OCI-LY7 (cell line): ENCODE data around the gene INO80E. TPM values are rescaled to one million over a fixed set of nuclear protein-coding genes. Genes with fewer than 3 reads are reported as not detected.

Experiments
- BruUV-seq: library from RNA; stranded (reverse); fragments of 400-500 nt; replicated peaks from 2 replicates; lab custom pipeline; 2021; lab: Mats Ljungman, UMichigan
- CTCF ChIA-PET: fragments of 300-600 bp; sonication (Branson Sonifier 250); formaldehyde crosslinking; loops from one replicate; lab custom pipeline; 2022; ENCODE audit warnings: antibody characterized with exemption; ENCODE audit not compliant: unreplicated experiment; lab: Charles Lee
- POLR2A ChIA-PET: fragments of 300-600 bp; sonication (Branson Sonifier 250); formaldehyde crosslinking; loops from one replicate; lab custom pipeline; 2022; ENCODE audit warnings: antibody characterized with exemption; lab: Charles Lee
- DNase-seq: peaks from one replicate; pipeline ENCODE4 v3.0.0-alpha.2; 2015; ENCODE audit warnings: low spot score
- H2AFZ ChIP-seq: fragments of 200-600 bp; sonication (generic), shearing (Covaris generic); 2 replicates; pipeline ENCODE4 v1.6.1; 2014; ENCODE audit warnings: mild to moderate bottlenecking, antibody characterized with exemption, low read length, moderate library complexity
- H3K27ac ChIP-seq: fragments of 200-600 bp; sonication (generic); 2 replicates; pipeline ENCODE4 v1.5.1; 2014; ENCODE audit warnings: mixed run types, low read depth, mild to moderate bottlenecking, moderate library complexity, low read length, inconsistent platforms; ENCODE audit not compliant: poor library complexity, severe bottlenecking
- H3K36me3 ChIP-seq: fragments of 200-600 bp; sonication (generic); 2 replicates; pipeline ENCODE4 v1.6.1; 2014; ENCODE audit warnings: mild to moderate bottlenecking, antibody characterized with exemption, low read length, moderate library complexity, mixed read lengths; ENCODE audit not compliant: insufficient read depth
- H3K4me1 ChIP-seq: fragments of 200-600 bp; sonication (generic); 2 replicates; pipeline ENCODE4 v1.5.1; 2014; ENCODE audit warnings: mild to moderate bottlenecking, low read length; ENCODE audit not compliant: insufficient read depth, poor library complexity, severe bottlenecking
- H3K4me2 ChIP-seq: fragments of 200-600 bp; sonication (generic); 2 replicates; pipeline ENCODE4 v1.6.1; 2014; ENCODE audit warnings: mild to moderate bottlenecking, low read length
- H3K4me3 ChIP-seq: fragments of 200-600 bp; sonication (generic); 2 replicates; pipeline ENCODE4 v1.5.1; 2014; ENCODE audit warnings: mild to moderate bottlenecking, low read depth, low read length; ENCODE audit not compliant: poor library complexity, severe bottlenecking
- H3K79me2 ChIP-seq: fragments of 200-600 bp; sonication (generic); 2 replicates; pipeline ENCODE4 v1.6.1; 2016; ENCODE audit warnings: low read depth, mild to moderate bottlenecking, low read length, moderate library complexity, mixed read lengths; ENCODE audit not compliant: insufficient read depth
- H3K9me2 ChIP-seq: fragments of 200-600 bp; sonication (generic); 2 replicates; pipeline ENCODE4 v1.6.1; 2016; ENCODE audit warnings: mild to moderate bottlenecking, low read length, mixed read lengths; ENCODE audit not compliant: insufficient read depth
- H3K9me3 ChIP-seq: fragments of 200-600 bp; sonication (generic); 2 replicates; pipeline ENCODE4 v1.6.1; 2014; ENCODE audit warnings: mild to moderate bottlenecking, mixed run types, low read length, mixed read lengths
- H4K20me1 ChIP-seq: fragments of 200-600 bp; sonication (generic); 2 replicates; pipeline ENCODE4 v1.6.1; 2014; ENCODE audit warnings: mild to moderate bottlenecking, antibody characterized with exemption, low read length, moderate library complexity, mixed read lengths; ENCODE audit not compliant: insufficient read depth
- EZH2phosphoT487 ChIP-seq: fragments of 200-600 bp; sonication (generic); IDR thresholded peaks from 2 replicates; pipeline ENCODE4 v1.6.1; 2018; ENCODE audit warnings: low read depth, borderline replicate concordance, mild to moderate bottlenecking, mixed run types, antibody characterized with exemption, low read length, moderate library complexity, mixed read lengths
- intact Hi-C: fragments of 100-400 bp; cut with micrococcal nuclease; formaldehyde crosslinking; loops from one replicate; pipeline ENCODE4 v1.10.0; 2022; ENCODE audit not compliant: unreplicated experiment
- total RNA-seq, 2 experiments: library from RNA; depleted of rRNA in 1 of 2; stranded (reverse); fragments of >200 nt in 1 of 2; shearing (Covaris generic) in 1 of 2; gene quantifications; 2 replicates each; pipeline ENCODE4 v1.2.3, GENCODE V29; 2014 to 2022
- TF ChIP-seq, protein P1 (sequence below): fragments of 200-600 bp; sonication (generic); conservative IDR thresholded peaks from 2 replicates; pipeline ENCODE4 v1.5.1; 2014; ENCODE audit warnings: mild to moderate bottlenecking, antibody characterized with exemption, low read length, moderate library complexity, mixed read lengths

Gene INO80E
- total RNA-seq, 2 experiments from 2014 or later = 88.0 to 129 TPM

GRCh38 chr16:30024451-30024850 is 28.4 kb downstream of the INO80E start:
- POLR2A ChIA-PET = no interaction called here
- Histone ChIP-seq H3K79me2 (no peaks in the 10 kb centered on the region), H3K9me2 (no peaks in the 10 kb centered on the region), H4K20me1 (no peaks in the 10 kb centered on the region), H3K27ac (no peak overlapping the region), H3K9me3 (no peaks in the 10 kb centered on the region), H3K4me2 (no peak overlapping the region), H3K4me3 (no peak overlapping the region), H3K36me3 (no peaks in the 10 kb centered on the region), H2AFZ (no peak overlapping the region), H3K4me1 (no peaks in the 10 kb centered on the region)
- no peak for DNase-seq
- intact Hi-C loops = loop anchor here (5.0 kb wide), 2 partner anchors 147 to 162 kb away; partner anchors contain the start of gene CDIPT
- CTCF ChIA-PET = no interaction called here
- no TSS peak for BruUV-seq
- no peak for TF ChIP-seq EZH2phosphoT487
- TF ChIP-seq, protein P1, sequence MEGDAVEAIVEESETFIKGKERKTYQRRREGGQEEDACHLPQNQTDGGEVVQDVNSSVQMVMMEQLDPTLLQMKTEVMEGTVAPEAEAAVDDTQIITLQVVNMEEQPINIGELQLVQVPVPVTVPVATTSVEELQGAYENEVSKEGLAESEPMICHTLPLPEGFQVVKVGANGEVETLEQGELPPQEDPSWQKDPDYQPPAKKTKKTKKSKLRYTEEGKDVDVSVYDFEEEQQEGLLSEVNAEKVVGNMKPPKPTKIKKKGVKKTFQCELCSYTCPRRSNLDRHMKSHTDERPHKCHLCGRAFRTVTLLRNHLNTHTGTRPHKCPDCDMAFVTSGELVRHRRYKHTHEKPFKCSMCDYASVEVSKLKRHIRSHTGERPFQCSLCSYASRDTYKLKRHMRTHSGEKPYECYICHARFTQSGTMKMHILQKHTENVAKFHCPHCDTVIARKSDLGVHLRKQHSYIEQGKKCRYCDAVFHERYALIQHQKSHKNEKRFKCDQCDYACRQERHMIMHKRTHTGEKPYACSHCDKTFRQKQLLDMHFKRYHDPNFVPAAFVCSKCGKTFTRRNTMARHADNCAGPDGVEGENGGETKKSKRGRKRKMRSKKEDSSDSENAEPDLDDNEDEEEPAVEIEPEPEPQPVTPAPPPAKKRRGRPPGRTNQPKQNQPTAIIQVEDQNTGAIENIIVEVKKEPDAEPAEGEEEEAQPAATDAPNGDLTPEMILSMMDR = no peak

DNA sequence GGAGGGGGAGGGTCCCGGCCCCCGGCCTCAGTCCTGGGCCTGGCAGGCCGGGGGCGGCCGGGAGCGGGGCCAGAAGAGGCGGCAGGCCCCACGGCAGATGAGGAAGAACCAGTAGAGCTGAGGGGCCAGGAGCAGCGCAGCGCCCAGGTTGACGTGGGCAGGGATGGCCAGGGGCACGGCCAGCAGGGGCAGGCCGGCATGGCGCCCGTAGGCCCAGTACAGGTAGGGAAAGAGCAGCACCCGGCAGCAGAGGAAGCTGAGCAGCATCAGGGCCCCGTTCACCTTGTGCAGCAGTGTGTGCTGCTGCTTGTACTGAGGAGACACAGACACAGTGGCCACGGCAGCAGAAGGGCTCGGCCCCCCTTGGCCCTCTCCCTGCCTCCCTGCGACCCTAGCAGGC is 29.1 kb downstream of the INO80E start:
- no TSS peak for BruUV-seq
- POLR2A ChIA-PET = interaction anchor here (0.6 kb wide), 1 partner anchor 343 kb away, joined by 4 read pairs; no protein-coding TSS in a partner anchor
- Histone ChIP-seq H3K4me2 (no peak overlapping the region), H3K9me2 (no peaks in the 10 kb centered on the region), H3K79me2 (no peaks in the 10 kb centered on the region), H3K36me3 (no peaks in the 10 kb centered on the region), H3K4me3 (no peak overlapping the region), H2AFZ (no peak overlapping the region), H3K4me1 (no peaks in the 10 kb centered on the region), H4K20me1 (no peaks in the 10 kb centered on the region), H3K27ac (no peak overlapping the region), H3K9me3 (no peaks in the 10 kb centered on the region)
- DNase-seq = no peak
- CTCF ChIA-PET = no interaction called here
- intact Hi-C loops = no loop called here
- TF ChIP-seq, protein P1 = no peak
- no peak for TF ChIP-seq EZH2phosphoT487

GRCh38 chr16:30025574-30025973 is 29.5 kb downstream of the INO80E start:
- no peak for DNase-seq
- Histone ChIP-seq H3K4me3 (no peak overlapping the region), H3K4me1 (no peaks in the 10 kb centered on the region), H2AFZ (no peak overlapping the region), H3K36me3 (no peaks in the 10 kb centered on the region), H3K9me2 (no peaks in the 10 kb centered on the region), H3K79me2 (no peaks in the 10 kb centered on the region), H3K4me2 (no peak overlapping the region), H4K20me1 (no peaks in the 10 kb centered on the region), H3K27ac (no peak overlapping the region), H3K9me3 (no peaks in the 10 kb centered on the region)
- ChIA-PET CTCF (no interaction called here), POLR2A (interaction anchor here (0.6 to 0.7 kb wide), 2 partner anchors 13 to 344 kb away, joined by 3 to 4 read pairs; no protein-coding TSS in a partner anchor)
- BruUV-seq = no TSS peak
- no peak for TF ChIP-seq EZH2phosphoT487
- TF ChIP-seq, protein P1 = no peak
- intact Hi-C loops = no loop called here
